Upper lobe of left lung (tissue), 4 donors: ENCODE results near the gene NHLH2.

Experiments used
- POLR2A ChIP-seq, 4 donors: fragments of 450-650 bp; IDR thresholded peaks; one replicate each; pipeline ENCODE4 v1.5.1; 2016 to 2017; ENCODE audit warnings: antibody characterized with exemption in 4 of 4, mild to moderate bottlenecking in 2 of 4
- TF ChIP-seq, protein P1 (sequence below), 6 experiments: fragments of 450-650 bp in 4 of 6; fragments of 200-600 bp in 2 of 6; sonication (generic) in 2 of 6; IDR thresholded peaks; one replicate each; pipeline ENCODE4 v1.5.1; 2016 to 2019; ENCODE audit warnings: antibody characterized with exemption in 6 of 6

DNA sequence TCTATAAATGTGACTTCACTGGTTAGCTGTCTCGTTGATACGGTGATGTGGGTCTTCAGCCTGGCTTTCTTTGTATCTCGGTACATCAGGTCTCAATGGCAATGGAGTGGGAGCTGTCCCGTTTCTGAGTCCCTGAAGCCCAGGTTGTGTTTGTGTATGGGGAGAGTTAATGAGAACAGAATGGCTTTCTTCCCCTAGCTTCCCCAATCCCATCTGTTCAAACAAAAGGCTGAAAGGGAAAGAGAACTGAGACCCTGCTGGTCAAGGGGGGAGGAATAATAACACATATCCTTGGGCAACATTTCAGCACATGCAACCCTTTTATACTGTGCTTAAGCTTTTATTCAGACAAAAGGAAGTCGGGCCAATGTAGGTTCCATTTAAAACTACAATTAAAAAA is 44.0 kb downstream of the NHLH2 start:
- TF ChIP-seq, protein P1, sequence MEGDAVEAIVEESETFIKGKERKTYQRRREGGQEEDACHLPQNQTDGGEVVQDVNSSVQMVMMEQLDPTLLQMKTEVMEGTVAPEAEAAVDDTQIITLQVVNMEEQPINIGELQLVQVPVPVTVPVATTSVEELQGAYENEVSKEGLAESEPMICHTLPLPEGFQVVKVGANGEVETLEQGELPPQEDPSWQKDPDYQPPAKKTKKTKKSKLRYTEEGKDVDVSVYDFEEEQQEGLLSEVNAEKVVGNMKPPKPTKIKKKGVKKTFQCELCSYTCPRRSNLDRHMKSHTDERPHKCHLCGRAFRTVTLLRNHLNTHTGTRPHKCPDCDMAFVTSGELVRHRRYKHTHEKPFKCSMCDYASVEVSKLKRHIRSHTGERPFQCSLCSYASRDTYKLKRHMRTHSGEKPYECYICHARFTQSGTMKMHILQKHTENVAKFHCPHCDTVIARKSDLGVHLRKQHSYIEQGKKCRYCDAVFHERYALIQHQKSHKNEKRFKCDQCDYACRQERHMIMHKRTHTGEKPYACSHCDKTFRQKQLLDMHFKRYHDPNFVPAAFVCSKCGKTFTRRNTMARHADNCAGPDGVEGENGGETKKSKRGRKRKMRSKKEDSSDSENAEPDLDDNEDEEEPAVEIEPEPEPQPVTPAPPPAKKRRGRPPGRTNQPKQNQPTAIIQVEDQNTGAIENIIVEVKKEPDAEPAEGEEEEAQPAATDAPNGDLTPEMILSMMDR (IDR thresholded peaks at IDR 0.05), result no peak
- no peak for TF ChIP-seq POLR2A (IDR thresholded peaks at IDR 0.05)
